ENCODE data around the gene CLEC14A.

CLEC14A gene

DNA sequence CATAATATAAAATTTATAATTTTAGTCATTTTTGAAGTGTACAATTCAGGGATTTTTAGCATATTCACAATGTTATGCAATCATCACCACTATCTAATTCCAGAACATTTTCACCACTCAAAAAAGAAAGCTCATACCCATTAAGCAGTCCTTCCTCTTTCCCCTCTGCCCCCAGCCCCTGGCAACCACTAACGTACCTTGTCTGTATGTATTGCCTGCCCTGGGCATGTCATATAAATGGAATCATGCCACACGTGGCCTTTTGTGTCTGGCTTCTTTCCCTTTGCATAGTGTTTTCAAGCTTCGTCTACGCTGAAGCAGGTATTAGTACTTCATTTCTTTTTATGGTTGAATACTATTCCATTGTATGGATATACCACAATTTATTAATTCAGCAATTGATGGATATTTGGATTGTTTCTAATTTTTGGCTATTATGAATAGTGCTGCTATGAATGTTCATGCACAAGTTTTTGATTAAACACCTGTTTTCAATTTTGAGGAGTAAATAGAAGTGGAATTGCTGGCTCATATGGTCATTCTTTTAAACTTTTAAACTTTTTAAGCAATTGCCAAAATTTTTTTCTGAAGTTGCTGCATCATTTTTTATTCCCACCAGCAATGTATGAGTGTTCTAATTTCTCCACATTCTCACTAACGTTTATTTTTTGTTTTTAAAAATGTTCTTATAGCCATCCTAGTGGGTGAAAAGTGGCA, 49.8 kb downstream of the CLEC14A start:
- DNase-seq = no peak

DNA sequence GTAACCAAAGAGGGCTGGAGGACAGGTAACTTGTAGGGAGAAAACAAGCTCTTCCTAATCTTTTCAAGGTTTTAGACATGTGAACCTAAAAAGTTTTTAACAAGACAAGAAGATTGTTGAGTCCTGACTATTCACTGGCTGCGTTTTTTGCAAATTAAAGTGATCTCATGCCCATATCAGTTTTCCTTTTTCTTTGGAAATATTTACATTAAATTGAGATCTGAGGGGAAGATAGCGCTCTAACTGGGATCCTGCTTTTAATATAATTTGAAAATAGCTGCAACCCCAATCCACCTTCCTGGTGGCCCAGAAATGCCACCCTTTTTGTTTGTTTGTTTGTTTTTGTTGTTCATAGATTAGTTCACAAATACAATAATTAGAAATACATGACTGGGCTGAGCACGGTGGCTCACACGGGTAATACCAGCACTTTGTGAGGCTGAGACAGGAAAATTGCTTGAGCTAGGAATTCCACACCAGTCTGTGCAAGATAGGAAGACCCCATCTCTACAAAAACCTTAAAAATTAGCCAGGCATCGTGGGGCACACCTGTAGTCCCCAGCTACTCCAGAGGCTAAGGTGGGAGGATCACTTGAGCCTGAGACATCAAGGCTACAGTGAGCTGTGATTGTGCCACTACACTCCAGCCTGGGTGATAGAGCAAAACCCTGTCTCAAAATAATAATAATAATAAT, 50.6 kb downstream of the CLEC14A start:
- DNase-seq = no peak

DNA sequence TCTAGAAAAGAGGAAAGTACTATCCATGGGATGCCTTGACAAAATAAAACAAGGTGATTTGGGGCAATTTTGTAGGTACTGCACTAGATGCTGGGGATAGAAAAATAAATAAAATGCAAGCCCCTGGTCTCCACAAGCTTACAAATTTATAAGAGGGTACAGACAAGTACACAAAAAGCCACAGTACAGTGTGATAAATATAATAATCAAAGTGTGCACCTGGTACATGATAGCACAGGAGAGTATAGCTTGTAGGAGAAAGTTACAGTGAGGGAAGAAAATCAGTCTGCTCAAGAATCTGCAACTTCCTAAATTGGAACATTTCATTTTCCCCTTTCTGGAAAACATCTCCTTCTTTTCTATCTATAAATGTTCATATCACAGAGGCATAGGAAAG, 51.2 kb downstream of the CLEC14A start:
- DNase-seq = no peak

Data from activated CD4-positive, alpha-beta T cell treated with anti-CD3 and anti-CD28 coated beads, Interleukin-2, Interleukin-6, amounts not matched to agents 100 ng/mL and 50 ng/mL, durations not matched to agents 16 hours and 8 hours (primary cell).